ENCODE results near the gene ZNF814.
A peak's percentile ranks its signal among the peaks of the same experiment; 100 is the strongest.
"Not testable (repeated sequence)": the region's sequence is repeated elsewhere in the genome, so short reads cannot be mapped to it uniquely, and the experiment has no call there.

ZNF814 gene

GRCh38 chr19:57914531-57914930 is 25.7 kb upstream of the ZNF814 start:
- no peak overlapping the region for H3K4me3 ChIP-seq (ENCODE audit: low read depth, low read length)
- CTCF ChIA-PET: interaction anchor here (1.2 to 2.0 kb wide), 3 partner anchors 7 to 28 kb away, joined by 3 to 12 read pairs (median 4); no protein-coding TSS in a partner anchor
- no peak for DNase-seq (ENCODE audit: low read depth, low spot score)
- POLR2A ChIA-PET: no interaction called here
- no peak for TF ChIP-seq CTCF (IDR thresholded peaks at IDR 0.05; ENCODE audit: insufficient read depth, low read length, missing control alignments)

GRCh38 chr19:57907394-57907793 is 18.6 kb upstream of the ZNF814 start:
- ChIA-PET CTCF (interaction anchor here (0.9 to 1.7 kb wide), 3 partner anchors 8 to 23 kb away, joined by 3 to 6 read pairs (median 4); partner anchors contain the start of gene ZNF417), POLR2A (no interaction called here)
- DNase-seq (ENCODE audit: low read depth, low spot score): no peak
- no peak for TF ChIP-seq CTCF (IDR thresholded peaks at IDR 0.05; ENCODE audit: insufficient read depth, low read length, missing control alignments)
- no peak overlapping the region for H3K4me3 ChIP-seq (ENCODE audit: low read depth, low read length)

GRCh38 chr19:57905258-57905657 is 16.4 kb upstream of the ZNF814 start:
- ChIA-PET CTCF (interaction anchor here (1.2 to 3.3 kb wide), 3 partner anchors 9 to 13 kb away, joined by 3 to 12 read pairs (median 12); no protein-coding TSS in a partner anchor), POLR2A (no interaction called here)
- no peak for DNase-seq (ENCODE audit: low read depth, low spot score)
- no peak overlapping the region for H3K4me3 ChIP-seq (ENCODE audit: low read depth, low read length)
- no peak for TF ChIP-seq CTCF (IDR thresholded peaks at IDR 0.05; ENCODE audit: insufficient read depth, low read length, missing control alignments)

- H3K4me3 ChIP-seq (ENCODE audit: low read depth, low read length): no peak overlapping the region
- TF ChIP-seq CTCF (IDR thresholded peaks at IDR 0.05; ENCODE audit: insufficient read depth, low read length, missing control alignments): no peak
- POLR2A ChIA-PET: no interaction called here
- CTCF ChIA-PET: interaction anchor here (0.7 to 3.3 kb wide), 8 partner anchors 10 to 496 kb away, joined by 3 to 14 read pairs (median 6); no protein-coding TSS in a partner anchor
- DNase-seq (ENCODE audit: low read depth, low spot score): no peak
Observed at GRCh38 chr19:57903618-57904184, 14.9 kb upstream of the ZNF814 start.

- DNase-seq (ENCODE audit: low read depth, low spot score): no peak
- ChIA-PET POLR2A (no interaction called here), CTCF (interaction anchor here (1.5 to 1.7 kb wide), 2 partner anchors 9 to 12 kb away, joined by 5 to 8 read pairs; partner anchors contain the start of gene ZNF814)
- H3K4me3 ChIP-seq (ENCODE audit: low read depth, low read length): no peak overlapping the region
- TF ChIP-seq CTCF (IDR thresholded peaks at IDR 0.05; ENCODE audit: insufficient read depth, low read length, missing control alignments): no peak
Observed at GRCh38 chr19:57900311-57900710, 11.5 kb upstream of the ZNF814 start.

- peak; percentile 33 for DNase-seq (ENCODE audit: low read depth, low spot score)
- POLR2A ChIA-PET; H3K4me3 ChIP-seq (ENCODE audit: low read depth, low read length): not testable (repeated sequence)
- CTCF ChIA-PET: interaction anchor here (0.9 to 1.5 kb wide), 2 partner anchors 10 to 12 kb away, joined by 4 to 5 read pairs; no protein-coding TSS in a partner anchor
Observed at GRCh38 chr19:57890706-57891105, 1.9 kb upstream of the ZNF814 start.
